Loucy (cell line): ENCODE data around the gene ZFP69B.

Experiments
- H2AFZ ChIP-seq: fragments of 200-600 bp; sonication (generic); 2 replicates; pipeline ENCODE4 v1.6.0; 2016; ENCODE audit warnings: antibody characterized with exemption, mild to moderate bottlenecking, low read length, moderate library complexity
- H3F3A ChIP-seq: fragments of 200-600 bp; 2 replicates; pipeline ENCODE4 v1.6.0; 2016; ENCODE audit warnings: antibody characterized with exemption, low read depth, mild to moderate bottlenecking
- H3K27me3 ChIP-seq: fragments of 200-600 bp; sonication (generic); 2 replicates; pipeline ENCODE4 v1.6.1; 2014; ENCODE audit warnings: low read length, mild to moderate bottlenecking; ENCODE audit not compliant: insufficient read depth, poor library complexity, severe bottlenecking
- H3K36me3 ChIP-seq: fragments of 200-600 bp; sonication (generic); 2 replicates; pipeline ENCODE4 v1.6.1; 2016; ENCODE audit warnings: low read length; ENCODE audit not compliant: insufficient read depth
- H3K4me1 ChIP-seq: fragments of 200-600 bp; sonication (generic); 2 replicates; pipeline ENCODE4 v1.5.1; 2014; ENCODE audit warnings: low read length, mild to moderate bottlenecking; ENCODE audit not compliant: insufficient read depth, poor library complexity, severe bottlenecking
- H3K4me2 ChIP-seq: fragments of 200-600 bp; sonication (generic); 2 replicates; pipeline ENCODE4 v1.6.0; 2014; ENCODE audit warnings: antibody characterized with exemption, low read length, low read depth, mild to moderate bottlenecking; ENCODE audit not compliant: poor library complexity, severe bottlenecking
- H3K4me3 ChIP-seq: fragments of 200-600 bp; sonication (generic); 2 replicates; pipeline ENCODE4 v1.5.1; 2014; ENCODE audit warnings: low read length, mild to moderate bottlenecking, mixed read lengths; ENCODE audit not compliant: poor library complexity, severe bottlenecking
- H3K79me2 ChIP-seq: fragments of 200-600 bp; sonication (generic); 2 replicates; pipeline ENCODE4 v1.6.1; 2014; ENCODE audit warnings: low read length; ENCODE audit not compliant: insufficient read depth
- H3K9ac ChIP-seq: fragments of 200-600 bp; sonication (generic); 2 replicates; pipeline ENCODE4 v1.6.0; 2014; ENCODE audit warnings: mild to moderate bottlenecking, low read depth, low read length, moderate library complexity; ENCODE audit not compliant: poor library complexity, severe bottlenecking
- H3K9me2 ChIP-seq: fragments of 200-600 bp; sonication (generic); replicated peaks from 2 replicates; pipeline ENCODE4 v1.6.1; 2016; ENCODE audit warnings: low read depth, low read length, mixed read lengths
- H3K9me3 ChIP-seq: fragments of 200-600 bp; sonication (generic); 2 replicates; pipeline ENCODE4 v1.6.1; 2014; ENCODE audit warnings: mild to moderate bottlenecking, antibody characterized with exemption, low read length, low read depth; ENCODE audit not compliant: insufficient read depth
- H4K20me1 ChIP-seq: fragments of 200-600 bp; sonication (generic); 2 replicates; pipeline ENCODE4 v1.6.0; 2014; ENCODE audit warnings: antibody characterized with exemption, low read length, mild to moderate bottlenecking; ENCODE audit not compliant: insufficient read depth, poor library complexity, severe bottlenecking
- CTCF ChIP-seq: fragments of 200-600 bp; sonication (generic); conservative IDR thresholded peaks from 2 replicates; pipeline ENCODE4 v1.5.1; 2014; ENCODE audit warnings: mild to moderate bottlenecking, antibody characterized with exemption, low read length
- EZH2phosphoT487 ChIP-seq: fragments of 200-600 bp; IDR thresholded peaks from 2 replicates; pipeline ENCODE4 v1.6.1; 2018; ENCODE audit warnings: antibody characterized with exemption, mild to moderate bottlenecking, moderate library complexity, borderline replicate concordance

The ZFP69B gene

DNA sequence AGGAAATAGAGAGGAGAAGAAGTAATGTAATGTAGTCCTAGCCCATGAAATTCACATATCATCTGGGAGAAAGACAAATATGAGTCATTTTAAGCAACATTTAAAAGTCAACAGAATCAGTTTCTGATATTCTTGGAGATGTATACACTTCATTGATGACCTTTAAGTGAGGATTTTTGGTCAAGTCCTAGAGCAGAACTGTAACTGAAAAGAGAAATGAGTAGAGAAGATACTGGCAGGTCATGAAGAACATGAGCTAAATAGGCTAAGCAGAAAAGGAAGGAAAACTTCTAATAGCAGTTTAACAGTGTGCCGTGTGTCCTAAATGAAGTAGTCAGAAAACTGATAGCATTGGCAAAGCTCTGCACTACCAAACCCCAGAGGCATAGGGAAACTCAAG, 4.6 kb downstream of the ZFP69B start:
- Histone ChIP-seq H3K36me3 (peaks cover 29% of the 10 kb centered on the region), H2AFZ (no peak overlapping the region), H3K27me3 (no peaks in the 10 kb centered on the region), H3K9me3 (peaks cover 24% of the 10 kb centered on the region), H3K9ac (no peak overlapping the region), H3K4me1 (peaks cover 18% of the 10 kb centered on the region), H3K4me2 (no peak overlapping the region), H3K79me2 (peaks cover 6% of the 10 kb centered on the region), H3F3A (no peaks in the 10 kb centered on the region), H3K9me2 (no peaks in the 10 kb centered on the region), H4K20me1 (no peaks in the 10 kb centered on the region), H3K4me3 (no peak overlapping the region)
- TF ChIP-seq CTCF (no peak), EZH2phosphoT487 (no peak)

- no peaks in the 10 kb centered on the region for H3K79me2 ChIP-seq
- no peaks in the 10 kb centered on the region for H4K20me1 ChIP-seq
- H3K4me1 ChIP-seq = no peaks in the 10 kb centered on the region
- no peak for TF ChIP-seq EZH2phosphoT487
- no peak for TF ChIP-seq CTCF
- no peaks in the 10 kb centered on the region for H3F3A ChIP-seq
- H3K9me3 ChIP-seq = peaks cover 66% of the 10 kb centered on the region
- H3K4me2 ChIP-seq = no peak overlapping the region
- no peak overlapping the region for H3K4me3 ChIP-seq
- no peaks in the 10 kb centered on the region for H3K27me3 ChIP-seq
- no peak overlapping the region for H3K9ac ChIP-seq
- no peaks in the 10 kb centered on the region for H3K9me2 ChIP-seq
- no peak overlapping the region for H2AFZ ChIP-seq
- peaks cover 28% of the 10 kb centered on the region for H3K36me3 ChIP-seq
Observed at GRCh38 chr1:40462956-40463590, 12.8 kb downstream of the ZFP69B start.

DNA sequence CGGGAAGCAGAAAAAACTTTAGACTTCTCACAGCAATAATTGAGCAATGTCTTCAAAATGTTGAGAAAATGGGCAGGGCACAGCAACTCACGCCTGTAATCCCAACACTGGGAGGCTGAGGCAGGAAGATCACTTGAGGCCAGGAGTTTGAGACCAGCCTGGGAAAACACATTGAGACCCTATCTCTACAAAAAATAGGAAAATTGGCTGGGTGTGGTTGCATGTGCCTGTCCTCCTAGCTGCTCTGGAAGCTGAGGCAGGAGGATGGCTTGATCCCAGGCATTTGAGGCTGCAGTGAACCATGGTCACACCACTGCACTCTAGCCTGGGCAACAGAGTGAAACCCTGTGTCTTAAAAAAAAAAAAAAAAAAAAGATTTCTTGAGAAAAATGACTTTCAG, 19.1 kb downstream of the ZFP69B start:
- no peaks in the 10 kb centered on the region for H3K9me2 ChIP-seq
- no peaks in the 10 kb centered on the region for H3K36me3 ChIP-seq
- no peaks in the 10 kb centered on the region for H3K27me3 ChIP-seq
- no peaks in the 10 kb centered on the region for H3K79me2 ChIP-seq
- no peak overlapping the region for H2AFZ ChIP-seq
- no peak overlapping the region for H3K4me2 ChIP-seq
- peaks cover 39% of the 10 kb centered on the region; the same call in 1 of the 2 replicates for H3K9me3 ChIP-seq
- no peaks in the 10 kb centered on the region for H3K4me1 ChIP-seq
- H3K9ac ChIP-seq = no peak overlapping the region
- no peak for TF ChIP-seq CTCF
- no peak for TF ChIP-seq EZH2phosphoT487
- H3F3A ChIP-seq = no peaks in the 10 kb centered on the region
- H4K20me1 ChIP-seq = no peaks in the 10 kb centered on the region
- H3K4me3 ChIP-seq = no peak overlapping the region
